GOT3 (cell line): ENCODE data around the gene SLC30A3.
"Not testable (repeated sequence)": the region's sequence is repeated elsewhere in the genome, so short reads cannot be mapped to it uniquely, and the experiment has no call there.

Source experiments
- DNase-seq: peaks from one replicate; lab custom pipeline; 2025; ENCODE audit warnings: mixed read lengths; lab: John Stamatoyannopoulos, UW

Gene SLC30A3, protein sequence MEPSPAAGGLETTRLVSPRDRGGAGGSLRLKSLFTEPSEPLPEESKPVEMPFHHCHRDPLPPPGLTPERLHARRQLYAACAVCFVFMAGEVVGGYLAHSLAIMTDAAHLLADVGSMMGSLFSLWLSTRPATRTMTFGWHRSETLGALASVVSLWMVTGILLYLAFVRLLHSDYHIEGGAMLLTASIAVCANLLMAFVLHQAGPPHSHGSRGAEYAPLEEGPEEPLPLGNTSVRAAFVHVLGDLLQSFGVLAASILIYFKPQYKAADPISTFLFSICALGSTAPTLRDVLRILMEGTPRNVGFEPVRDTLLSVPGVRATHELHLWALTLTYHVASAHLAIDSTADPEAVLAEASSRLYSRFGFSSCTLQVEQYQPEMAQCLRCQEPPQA

DNA sequence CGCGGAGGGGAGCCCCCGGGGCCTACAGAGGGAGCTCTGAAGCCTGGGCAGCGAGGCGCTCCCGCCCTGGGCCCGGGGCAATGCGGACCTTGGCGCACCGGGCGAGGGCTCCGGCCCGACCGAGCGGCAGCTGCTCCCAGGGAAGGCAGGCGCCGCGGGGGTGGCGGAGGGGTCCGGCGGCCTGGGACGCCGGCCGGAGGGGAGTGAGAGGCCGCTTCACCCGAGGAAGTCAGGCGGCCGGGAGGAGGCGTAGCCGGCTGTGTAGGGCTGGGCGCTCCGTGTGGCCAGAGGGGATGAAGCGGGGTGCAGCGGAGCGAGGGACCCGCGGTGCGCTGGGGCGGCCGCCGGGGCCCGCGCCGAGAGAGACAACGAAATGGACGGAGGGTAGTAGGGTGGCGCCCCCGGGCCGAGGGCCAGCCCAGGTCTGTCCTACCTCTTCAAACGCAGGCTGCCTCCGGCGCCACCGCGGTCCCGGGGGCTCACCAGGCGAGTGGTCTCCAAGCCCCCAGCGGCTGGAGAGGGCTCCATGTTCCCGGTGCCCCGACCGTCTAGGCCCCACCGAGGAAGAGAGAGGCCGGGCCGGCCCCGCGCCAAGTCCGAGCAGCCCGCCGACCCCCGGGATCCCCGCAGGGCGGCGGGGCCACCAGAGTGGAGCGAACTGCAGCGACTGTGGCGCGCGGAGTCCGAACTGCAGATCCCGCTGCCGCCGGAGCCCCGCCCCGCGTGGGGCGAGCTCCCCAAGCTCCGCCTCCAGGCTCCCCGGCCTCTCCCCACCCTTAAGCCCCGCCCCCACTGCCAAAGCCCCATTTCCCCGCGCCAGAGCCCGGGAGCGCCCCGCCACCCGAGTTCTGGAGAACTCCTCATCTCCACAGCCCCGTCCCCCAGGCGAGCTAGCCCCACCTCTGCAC, at the start of gene SLC30A3:
Gene SLC30A3 (minus strand): TSS at position 669 of the 908 bp plus-strand sequence. CDS start 141 bp downstream, at position 528.
- no peak for DNase-seq

DNA sequence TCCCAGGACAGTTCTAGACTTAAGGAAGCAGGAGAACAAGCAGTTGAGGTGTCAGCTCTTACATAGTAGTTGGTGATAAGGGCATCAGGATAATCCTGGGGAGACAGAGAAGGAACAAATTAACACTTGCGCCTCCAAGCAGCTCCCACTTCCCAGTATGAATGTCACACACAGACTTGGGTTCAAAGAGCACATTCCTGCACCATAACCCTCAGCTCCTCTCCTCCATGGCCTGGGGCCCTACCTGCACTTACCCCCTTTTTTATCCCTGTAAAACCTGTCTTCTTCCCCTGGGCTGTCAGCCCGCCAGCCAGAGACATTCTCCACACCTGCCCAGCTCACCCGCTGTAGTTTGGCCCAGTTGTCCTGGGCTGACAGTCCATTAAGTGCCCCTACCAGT, 49.3 kb upstream of the SLC30A3 start:
- DNase-seq: no peak

DNA sequence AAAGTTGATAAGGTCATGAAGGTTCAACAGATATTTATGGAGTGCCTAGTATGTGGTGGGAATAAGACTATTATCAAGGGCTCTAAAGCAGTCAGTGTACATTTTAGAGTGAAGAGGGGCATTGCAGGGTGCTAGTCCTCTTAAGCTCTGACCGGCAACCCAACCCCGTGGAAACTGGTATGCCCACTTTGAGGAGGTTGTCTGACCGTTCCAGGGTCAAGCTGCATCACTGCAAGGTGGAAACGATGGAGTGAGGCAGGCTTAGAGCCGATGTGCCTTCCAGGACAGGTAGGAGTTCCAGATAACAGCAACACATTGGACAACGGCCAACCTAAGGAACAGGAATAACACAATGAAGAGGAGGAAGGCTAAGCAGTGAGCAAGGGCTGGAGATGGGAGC, 46.8 kb upstream of the SLC30A3 start:
- DNase-seq: no peak

DNA sequence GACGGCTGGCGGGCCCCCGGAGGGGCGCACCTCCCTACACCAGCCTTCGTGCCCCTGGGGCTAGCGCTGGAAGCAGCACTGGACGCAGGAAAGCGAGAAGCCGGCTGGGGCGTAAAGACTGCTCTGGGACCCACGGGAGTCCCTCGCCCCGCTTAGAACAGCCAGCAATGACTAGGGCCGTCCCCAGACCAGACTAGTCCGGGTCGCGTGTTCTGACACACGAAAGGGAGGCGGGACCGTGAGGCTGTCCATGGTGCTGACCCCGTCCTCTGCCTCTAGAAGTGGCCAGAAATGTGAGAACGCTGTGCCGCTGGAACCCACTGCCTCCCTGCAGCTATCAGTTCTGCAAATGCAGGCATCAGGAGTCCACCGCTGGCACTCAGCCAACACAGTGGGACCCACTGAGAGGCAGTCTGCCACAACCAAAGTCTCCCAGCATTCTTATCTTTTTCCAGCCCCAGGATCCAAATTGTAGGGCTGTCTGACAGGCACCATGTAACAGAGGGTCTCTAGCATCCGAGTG, 45.6 kb upstream of the SLC30A3 start, which contains the start of gene UCN:
Gene UCN (minus strand): TSS at position 87 of the 523 bp plus-strand sequence. CDS start 550 bp downstream, outside the sequence.
- no peak for DNase-seq

DNA sequence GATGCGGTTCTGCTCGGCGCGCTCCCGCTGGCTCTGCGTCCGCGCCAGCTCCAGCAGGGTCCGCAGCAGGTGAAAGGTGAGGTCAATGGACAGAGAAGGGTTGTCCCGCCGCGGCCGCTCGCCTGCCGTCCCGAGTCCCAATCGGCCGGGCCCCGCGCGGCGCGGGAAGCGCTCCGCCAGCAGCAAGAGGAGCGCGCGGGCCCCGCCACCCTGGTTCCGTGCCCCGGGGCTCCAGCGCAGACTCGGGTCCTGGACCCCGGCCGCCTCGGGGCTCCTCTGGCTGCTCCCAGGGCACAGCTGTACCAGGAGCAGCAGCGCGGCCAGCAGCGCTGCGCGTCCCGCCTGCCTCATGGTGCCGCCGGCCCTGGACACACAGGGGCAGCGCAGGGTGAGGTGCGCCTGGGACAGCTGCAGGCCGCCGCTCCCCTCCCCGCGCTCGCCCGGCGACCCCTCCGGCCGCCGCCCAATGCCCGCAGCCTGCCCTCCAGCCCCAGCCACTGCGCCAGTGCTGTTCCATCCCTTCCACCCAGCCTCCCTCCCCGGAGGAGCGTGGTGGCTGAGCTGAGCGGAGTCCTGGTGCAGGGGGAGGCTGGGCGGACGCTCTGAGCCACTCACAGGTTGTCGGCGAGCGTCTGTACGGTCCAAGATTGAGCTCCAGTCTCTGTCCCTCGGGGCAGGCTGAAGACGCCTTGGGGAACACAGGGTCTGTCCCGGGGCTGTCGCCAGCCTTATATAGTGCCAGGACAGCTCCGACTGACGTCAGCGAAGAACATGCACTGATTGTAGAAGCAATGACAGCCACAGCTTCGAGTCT, 44.9 kb upstream of the SLC30A3 start:
- DNase-seq: no peak

DNA sequence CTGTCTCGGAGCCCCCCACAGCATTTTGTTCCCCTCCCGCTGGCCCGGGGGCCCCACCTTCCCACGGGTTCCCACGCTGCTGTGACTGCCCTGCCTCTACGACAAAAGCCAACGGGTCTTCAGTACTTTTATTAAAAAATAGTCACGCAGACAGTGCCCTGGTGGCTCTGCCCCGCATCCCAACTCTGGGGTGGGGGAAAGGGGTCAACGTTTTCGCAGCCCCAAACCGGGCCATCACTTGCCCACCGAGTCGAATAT, 44.4 kb upstream of the SLC30A3 start:
- DNase-seq: no peak

DNA sequence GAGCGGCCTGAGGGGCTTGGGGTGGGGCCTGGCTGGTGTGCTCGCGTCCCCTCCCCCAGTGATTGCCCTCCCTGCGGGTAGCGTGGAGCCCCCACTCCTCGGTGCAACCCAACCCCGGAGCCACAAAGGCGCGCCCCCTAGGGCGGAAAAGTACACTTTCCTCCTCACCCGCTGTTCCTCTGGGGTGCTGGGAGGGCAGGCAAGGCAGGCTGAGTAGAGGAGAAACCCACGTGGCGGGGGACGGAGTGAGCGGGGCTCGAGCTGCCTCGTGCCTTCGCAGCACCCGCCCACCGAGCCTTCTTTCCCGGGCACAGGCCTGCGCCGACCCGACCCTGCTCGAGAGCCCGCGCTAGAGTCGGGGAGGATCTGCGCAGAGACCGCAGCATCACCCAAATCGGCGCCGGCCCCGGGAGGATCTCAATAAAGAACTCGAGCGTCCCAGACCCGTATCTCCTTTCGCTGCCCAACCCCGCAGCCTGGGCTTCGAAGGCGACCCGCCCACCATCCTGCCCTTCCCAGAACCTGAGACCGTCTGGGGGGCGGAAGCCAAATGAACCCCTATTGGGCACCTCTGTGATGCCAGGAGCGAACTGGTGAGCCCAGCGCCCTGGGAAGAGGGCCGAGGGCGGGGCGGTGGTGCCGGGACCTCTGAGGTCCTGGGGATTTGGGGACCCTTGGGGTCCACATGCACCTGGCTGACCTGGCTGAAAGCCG, 43.9 kb upstream of the SLC30A3 start:
- DNase-seq: no peak

DNA sequence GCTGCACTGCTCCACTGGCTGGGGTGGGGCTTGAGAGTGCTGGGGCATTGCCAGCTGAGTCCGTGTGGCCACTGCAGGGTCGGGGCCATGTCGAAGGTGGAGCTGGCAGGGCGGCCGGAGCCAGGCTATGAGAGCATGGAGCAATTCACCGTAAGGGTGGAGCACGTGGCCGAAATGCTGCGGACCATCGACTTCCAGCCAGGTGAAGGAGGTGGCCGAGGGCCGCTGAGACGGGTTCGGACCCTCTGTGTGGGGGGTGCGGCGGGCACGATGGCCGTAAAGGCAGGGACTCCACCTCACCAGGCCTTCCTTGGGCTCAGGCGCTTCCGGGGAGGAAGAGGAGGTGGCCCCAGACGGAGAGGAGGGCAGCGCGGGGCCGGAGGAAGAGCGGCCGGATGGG, 43.3 kb upstream of the SLC30A3 start:
- DNase-seq: no peak

DNA sequence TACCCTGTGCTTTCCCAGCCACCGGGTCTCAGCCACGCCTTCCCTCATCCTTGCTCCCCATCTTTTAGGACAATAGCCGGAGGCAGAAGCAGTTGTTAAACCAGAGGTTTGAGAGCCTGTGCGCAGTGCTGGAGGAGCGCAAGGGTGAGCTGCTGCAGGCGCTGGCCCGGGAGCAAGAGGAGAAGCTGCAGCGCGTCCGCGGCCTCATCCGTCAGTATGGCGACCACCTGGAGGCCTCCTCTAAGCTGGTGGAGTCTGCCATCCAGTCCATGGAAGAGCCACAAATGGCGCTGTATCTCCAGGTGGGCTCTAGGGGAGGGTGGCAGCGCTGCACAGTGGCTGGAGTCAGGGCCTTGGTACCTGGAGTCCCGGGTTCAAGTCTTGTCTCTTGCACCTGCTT, 42.7 kb upstream of the SLC30A3 start:
- DNase-seq: no peak

DNA sequence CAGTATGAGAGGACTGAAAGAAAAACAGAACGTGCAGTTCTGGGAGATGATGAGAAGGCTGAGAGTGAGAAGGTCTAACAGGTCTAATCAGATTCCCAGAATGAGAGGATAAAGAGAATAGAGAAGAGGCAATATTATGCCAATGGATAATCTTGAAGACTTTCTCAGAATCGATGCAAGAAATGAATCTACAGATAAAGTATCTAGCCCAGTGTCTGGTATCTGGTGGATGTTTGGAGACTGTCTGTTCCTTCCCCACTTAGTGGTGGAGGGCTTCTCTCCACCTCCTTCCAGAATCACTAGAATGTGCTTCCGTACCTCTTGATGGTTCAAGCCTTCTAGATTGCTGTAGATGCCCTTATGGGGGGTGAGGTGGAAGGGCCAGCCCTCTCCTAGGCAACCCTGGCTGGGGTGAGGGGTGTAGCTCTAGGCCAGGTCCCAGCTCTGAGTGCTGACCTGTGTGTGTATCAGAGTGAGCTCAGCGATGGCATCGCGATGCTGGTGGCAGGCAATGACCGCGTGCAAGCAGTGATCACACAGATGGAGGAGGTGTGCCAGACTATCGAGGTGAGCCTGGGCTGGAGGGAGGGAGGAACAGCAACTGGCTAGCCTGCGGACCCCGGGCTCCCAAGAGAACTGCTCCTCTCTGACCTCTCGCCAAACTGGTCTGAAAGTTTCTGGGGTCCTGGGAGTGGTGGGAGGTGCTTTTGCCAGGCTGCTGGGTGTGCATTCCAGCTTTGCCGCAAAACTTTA, 41.8 kb upstream of the SLC30A3 start:
- no peak for DNase-seq

DNA sequence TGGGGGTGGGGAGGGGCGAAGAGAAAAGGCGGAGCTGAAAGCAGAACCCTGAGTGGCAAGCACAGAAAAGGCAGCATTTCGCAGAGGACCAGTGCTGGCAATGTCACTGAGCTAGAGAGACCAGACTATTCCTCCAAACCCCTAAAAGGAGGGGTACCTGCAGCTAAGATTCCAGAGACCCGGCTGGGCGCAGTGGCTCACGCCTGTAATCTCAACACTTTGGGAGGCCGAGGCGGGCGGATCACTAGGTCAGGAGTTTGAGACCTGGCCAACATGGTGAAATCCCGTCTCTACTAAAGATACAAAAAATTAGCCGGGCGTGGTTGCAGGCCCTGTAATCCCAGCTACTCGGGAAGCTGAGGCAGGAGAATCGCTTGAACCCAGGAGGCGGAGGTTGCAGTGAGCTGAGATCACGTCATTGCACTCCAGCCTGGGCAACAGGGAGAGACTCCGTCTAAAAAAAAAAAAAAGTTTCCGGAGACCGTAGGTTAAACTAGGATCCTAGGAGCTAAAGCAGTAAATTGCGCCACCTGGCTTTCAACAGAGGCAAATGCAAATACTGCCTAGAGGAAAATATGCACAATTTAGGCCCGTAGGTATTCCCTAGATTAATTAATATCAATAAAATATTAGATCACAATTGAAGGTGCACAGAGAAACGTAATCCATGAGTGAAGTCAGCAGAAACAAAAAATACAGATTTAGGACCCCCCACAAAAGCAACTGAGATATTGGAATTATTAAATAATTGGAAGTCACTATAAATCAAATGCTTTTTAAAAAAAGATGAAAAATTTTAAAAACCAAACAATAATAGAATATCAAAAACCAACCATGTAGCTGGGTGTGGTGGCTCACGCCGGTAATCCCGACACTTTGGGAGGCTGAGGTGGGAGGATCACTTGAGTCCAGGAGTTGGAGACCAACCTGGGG, 40.5 kb upstream of the SLC30A3 start:
- DNase-seq: no peak

DNA sequence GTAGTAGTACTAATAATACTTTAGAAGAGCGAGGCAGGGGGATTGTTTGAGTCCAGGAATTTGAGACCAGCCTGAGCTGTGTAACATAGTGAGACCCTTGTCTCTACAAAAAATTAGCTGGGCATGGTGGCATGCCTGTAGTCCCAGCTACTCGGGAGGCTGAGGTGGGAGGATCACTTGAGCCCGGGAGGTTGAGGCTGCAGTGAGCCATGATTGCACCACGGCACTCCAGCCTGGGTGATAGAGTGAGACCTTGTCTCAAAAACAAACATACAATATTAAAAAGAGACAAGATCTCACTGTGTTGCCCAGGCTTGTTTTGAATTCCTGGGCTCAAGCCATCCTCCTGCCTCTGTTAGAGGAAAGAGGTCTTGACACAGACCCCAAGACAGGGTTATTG, 37.8 kb upstream of the SLC30A3 start:
- not testable (repeated sequence) for DNase-seq

DNA sequence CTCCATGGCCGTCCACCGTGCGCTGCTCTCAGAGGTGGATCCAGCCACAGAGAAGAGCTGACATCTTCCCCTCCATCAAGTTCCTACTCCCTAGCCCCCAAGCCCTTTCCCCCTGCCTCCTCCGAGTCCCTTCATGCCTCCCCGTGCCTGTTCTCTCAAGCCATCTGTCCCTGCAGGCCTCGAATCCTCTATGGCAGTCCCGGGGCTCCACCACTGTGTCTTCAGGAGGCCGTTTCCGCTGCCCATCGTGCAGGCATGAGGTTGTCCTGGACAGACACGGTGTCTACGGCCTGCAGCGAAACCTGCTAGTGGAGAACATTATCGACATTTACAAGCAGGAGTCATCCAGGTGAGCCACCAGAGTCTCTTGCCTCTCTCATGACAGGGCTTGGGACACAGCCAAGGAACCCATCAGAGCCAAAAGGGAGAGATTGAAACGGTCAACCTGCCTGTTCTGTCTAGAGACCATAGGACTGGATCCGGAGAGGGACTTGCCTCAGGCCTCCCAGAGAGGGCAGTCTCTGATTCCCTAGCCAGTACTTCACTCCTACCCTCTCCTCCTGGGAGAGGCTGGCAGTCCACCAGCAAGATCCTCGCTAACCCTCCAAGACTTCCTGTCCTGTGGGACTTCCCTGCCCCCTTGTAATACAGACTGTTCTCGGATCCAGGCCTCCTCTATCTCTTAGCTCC, 35.7 kb upstream of the SLC30A3 start:
- no peak for DNase-seq

DNA sequence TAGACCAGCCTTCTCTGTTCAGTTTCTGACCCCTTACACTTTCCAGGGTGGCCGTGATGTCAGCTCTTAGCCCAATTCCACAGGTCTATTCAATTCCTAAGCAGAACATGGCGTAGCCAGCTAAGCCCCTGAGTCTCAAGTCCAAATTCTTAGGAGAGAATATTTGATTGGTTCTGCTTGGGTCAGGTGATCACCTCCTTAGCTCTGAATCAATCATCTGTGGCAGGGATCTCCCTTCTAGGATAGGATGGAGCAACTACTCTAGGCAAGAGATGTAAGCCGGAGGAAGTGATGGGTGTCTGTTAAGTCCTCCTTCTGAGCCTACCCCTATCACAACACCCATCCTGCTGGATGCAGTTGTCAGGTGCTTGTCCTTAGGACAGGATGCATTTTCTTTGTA, 34.3 kb upstream of the SLC30A3 start:
- DNase-seq: no peak

DNA sequence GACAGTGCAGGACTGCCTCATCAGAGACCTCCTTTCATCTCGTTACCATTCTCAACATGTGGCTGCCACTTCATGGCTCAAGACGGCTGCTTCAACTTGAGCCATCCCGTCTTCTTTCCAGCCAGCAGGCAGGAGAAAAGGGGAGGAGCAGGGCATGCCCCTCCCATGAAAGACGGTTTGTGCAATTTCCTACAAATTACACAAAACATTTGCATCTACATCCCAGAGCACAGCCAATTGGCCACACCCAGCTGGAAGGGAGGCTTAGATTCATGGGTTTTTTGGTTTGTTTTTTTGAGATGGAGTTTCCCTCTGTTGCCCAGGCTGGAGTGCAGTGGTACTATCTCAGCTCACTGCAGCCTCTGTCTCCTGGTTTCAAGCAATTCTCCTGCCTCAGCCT, 33.6 kb upstream of the SLC30A3 start:
- DNase-seq: no peak

DNA sequence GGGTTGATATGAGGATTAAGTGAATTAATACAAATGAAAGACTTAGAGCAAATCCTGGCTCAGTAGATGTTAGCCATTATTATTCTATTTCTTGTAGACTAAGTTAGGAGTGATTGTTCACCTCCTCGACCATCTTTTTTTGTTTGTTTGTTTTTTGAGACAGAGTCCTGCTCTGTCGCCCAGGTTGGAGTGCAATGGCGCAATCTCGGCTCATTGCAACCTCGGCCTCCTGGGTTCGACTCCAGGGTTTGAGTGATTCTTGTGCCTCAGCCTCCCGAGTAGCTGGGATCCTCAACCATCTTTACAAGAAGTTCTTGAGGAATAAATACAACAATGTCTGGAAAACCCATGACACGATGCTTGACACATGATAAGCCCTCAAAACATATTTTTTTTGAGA, 32.1 kb upstream of the SLC30A3 start:
- DNase-seq: no peak

DNA sequence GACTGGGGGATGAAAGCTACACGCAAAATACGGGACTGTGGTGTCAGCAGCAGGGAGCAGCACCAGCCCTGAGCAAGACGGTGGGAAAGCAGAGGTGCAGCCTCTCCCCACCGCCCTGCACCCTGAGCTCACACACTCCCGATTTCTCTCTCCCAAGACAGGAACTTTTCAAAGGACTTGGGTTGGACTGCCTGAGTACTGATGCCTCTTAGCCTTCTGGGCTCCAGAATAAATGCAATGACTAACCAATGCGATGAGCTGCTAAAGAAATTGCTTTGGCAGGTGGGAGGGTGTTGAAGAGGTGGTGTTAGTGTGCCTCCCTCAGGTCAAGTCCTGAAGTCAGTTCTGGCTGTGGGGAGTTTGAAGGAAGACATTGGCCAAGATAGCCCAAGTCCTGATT, 29.0 kb upstream of the SLC30A3 start:
- DNase-seq: no peak

DNA sequence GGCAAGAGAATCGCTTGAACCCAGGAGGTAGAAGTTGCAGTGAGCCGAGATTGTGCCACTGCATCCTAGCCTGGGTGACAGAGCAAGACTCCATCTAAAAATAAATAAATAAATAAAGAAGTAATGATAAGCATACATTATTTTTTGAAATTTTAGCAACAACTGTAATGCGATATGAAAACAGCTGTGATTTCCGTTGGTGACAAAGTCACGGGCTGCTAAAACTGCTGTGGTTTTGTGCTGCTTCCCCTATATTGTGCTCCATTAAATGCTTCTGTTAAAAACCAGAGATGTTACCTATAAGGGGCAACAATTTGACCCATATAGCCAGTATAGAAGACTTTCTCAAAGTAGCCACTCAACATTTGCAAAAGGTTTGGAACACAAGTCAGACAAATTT, 27.7 kb upstream of the SLC30A3 start:
- DNase-seq: no peak

DNA sequence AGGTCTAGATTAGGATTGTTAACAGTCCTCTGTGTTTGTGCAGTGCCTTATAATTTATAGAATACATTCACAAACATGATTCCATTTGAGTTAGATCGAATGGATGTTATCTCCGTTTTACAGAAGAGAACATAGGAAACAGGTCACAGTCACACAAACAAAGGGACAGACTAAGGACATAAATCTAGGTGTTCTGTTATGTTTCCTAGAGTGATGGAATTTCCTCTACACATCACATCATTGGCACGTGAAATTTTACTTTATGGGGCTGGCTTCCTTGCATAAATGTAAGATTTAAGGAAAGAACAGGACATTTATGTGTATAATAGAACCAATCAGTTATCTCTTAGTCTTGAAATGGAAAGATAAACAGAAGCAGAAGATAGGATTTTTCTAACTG, 25.8 kb upstream of the SLC30A3 start:
- DNase-seq: no peak
